HCT116 (cell line): ENCODE measurements around the gene SNX3. TPM values are rescaled to one million over a fixed set of nuclear protein-coding genes. Genes with fewer than 3 reads are reported as not detected.

ENCODE experiments used
- ATAC-seq: fragments of 200-7000 bp; cut with Tn5 transposase; 2 replicates; pipeline ENCODE4 v1.9.1; 2020; ENCODE audit warnings: mild to moderate bottlenecking, moderate library complexity
- BruUV-seq: library from RNA; stranded (reverse); fragments of 400-500 nt; replicated peaks from 2 replicates; lab custom pipeline; 2021; lab: Mats Ljungman, UMichigan
- CTCF ChIA-PET: fragments of 300-600 bp; sonication (Branson Sonifier 250); formaldehyde crosslinking; loops from one replicate; lab custom pipeline; 2021; ENCODE audit warnings: antibody characterized with exemption; lab: Charles Lee
- POLR2A ChIA-PET: fragments of 300-600, 350-600 bp; sonication (Branson Sonifier 250); formaldehyde crosslinking; loops from one replicate; lab custom pipeline; 2021; ENCODE audit warnings: antibody characterized with exemption; lab: Charles Lee
- RAD21 ChIA-PET, 2 experiments: fragments of 300-600 bp; sonication (Branson Sonifier 250); formaldehyde crosslinking; loops; one replicate each; lab custom pipeline; 2023; ENCODE audit warnings: low total read pairs in 2 of 2; ENCODE audit not compliant: uncharacterized antibody in 2 of 2, unreplicated experiment in 2 of 2, low non-redundant PET in 1 of 2; lab: Charles Lee
- DNase-seq: peaks from one replicate; pipeline ENCODE4 v3.0.0-alpha.2; 2010; ENCODE audit warnings: low read depth, low spot score
- H2AFZ ChIP-seq: fragments of 200-600 bp; shearing (Covaris generic), sonication (generic); 2 replicates; pipeline ENCODE4 v1.6.1; 2017; ENCODE audit warnings: low read depth, mixed run types, mixed read lengths, antibody characterized with exemption, low read length; ENCODE audit not compliant: poor library complexity, severe bottlenecking
- H3K27ac ChIP-seq: 2 replicates; pipeline ENCODE4 v1.5.1; 2012; ENCODE audit warnings: low read depth, low read length
- H3K27me3 ChIP-seq: fragments of 200-600 bp; sonication (generic); 2 replicates; pipeline ENCODE4 v1.6.1; 2016; ENCODE audit warnings: mixed run types, low read length, mixed read lengths; ENCODE audit not compliant: insufficient read depth
- H3K36me3 ChIP-seq, 2 experiments: fragments of 200-500 bp in 1 of 2; fragments of 200-600 bp in 1 of 2; sonication (Bioruptor generic) in 1 of 2; sonication (generic) in 1 of 2; 2 replicates each; pipeline versions ENCODE4 v1.5.1 to v1.6.1; 2014 to 2016; ENCODE audit warnings: low read length in 2 of 2, inconsistent platforms in 1 of 2, mixed read lengths in 1 of 2, mixed run types in 1 of 2; ENCODE audit not compliant: insufficient read depth in 2 of 2, control insufficient read depth in 1 of 2
- H3K4me1 ChIP-seq, 2 experiments: fragments of 200-600 bp in 1 of 2; sonication (generic) in 1 of 2; 2 replicates each; pipeline versions ENCODE4 v1.5.1 to v1.6.1; 2012 to 2017; ENCODE audit warnings: low read length in 2 of 2, inconsistent platforms in 1 of 2, mild to moderate bottlenecking in 1 of 2, mixed read lengths in 1 of 2, mixed run types in 1 of 2, moderate library complexity in 1 of 2; ENCODE audit not compliant: insufficient read depth in 2 of 2, control insufficient read depth in 1 of 2
- H3K4me2 ChIP-seq: fragments of 200-600 bp; sonication (generic); 2 replicates; pipeline ENCODE4 v1.6.1; 2017; ENCODE audit warnings: mixed run types, low read length, mixed read lengths
- H3K4me3 ChIP-seq, 2 experiments: fragments of 200-600 bp in 1 of 2; sonication (generic) in 1 of 2; replicated peaks in 1 of 2; 2 replicates each; pipeline ENCODE4 v1.5.1; 2011 to 2016; ENCODE audit warnings: low read length in 2 of 2, control low read depth in 1 of 2, low read depth in 1 of 2, mild to moderate bottlenecking in 1 of 2, mixed read lengths in 1 of 2, mixed run types in 1 of 2
- H3K79me2 ChIP-seq: fragments of 200-600 bp; sonication (generic); 2 replicates; pipeline ENCODE4 v1.6.1; 2017; ENCODE audit warnings: mild to moderate bottlenecking, mixed run types, low read length, moderate library complexity, mixed read lengths; ENCODE audit not compliant: insufficient read depth
- H3K9ac ChIP-seq: fragments of 200-600 bp; sonication (generic); 2 replicates; pipeline ENCODE4 v1.6.1; 2016; ENCODE audit warnings: low read length, mixed read lengths
- H3K9me2 ChIP-seq: fragments of 200-600 bp; sonication (generic), shearing (Covaris generic); 2 replicates; pipeline ENCODE4 v1.6.1; 2017; ENCODE audit warnings: mixed run types, mild to moderate bottlenecking, moderate library complexity; ENCODE audit not compliant: insufficient read depth
- H3K9me3 ChIP-seq, 2 experiments: fragments of 200-500 bp in 1 of 2; fragments of 200-600 bp in 1 of 2; sonication (Bioruptor generic) in 1 of 2; sonication (generic) in 1 of 2; 2 replicates each; pipeline ENCODE4 v1.6.1; 2014 to 2017; ENCODE audit warnings: low read length in 2 of 2, mixed read lengths in 2 of 2, inconsistent platforms in 1 of 2, low read depth in 1 of 2, mild to moderate bottlenecking in 1 of 2, mixed run types in 1 of 2, moderate library complexity in 1 of 2; ENCODE audit not compliant: control insufficient read depth in 1 of 2, insufficient read depth in 1 of 2
- H4K20me1 ChIP-seq: fragments of 200-600 bp; sonication (generic), shearing (Covaris generic); 2 replicates; pipeline ENCODE4 v1.6.1; 2017; ENCODE audit warnings: mixed run types, mild to moderate bottlenecking, moderate library complexity; ENCODE audit not compliant: insufficient read depth
- CBX3 ChIP-seq: IDR thresholded peaks from 2 replicates; pipeline ENCODE4 v1.6.1; 2012; ENCODE audit warnings: low read depth
- CEBPB ChIP-seq: IDR thresholded peaks from 2 replicates; pipeline ENCODE4 v1.6.1; 2012; ENCODE audit warnings: low read depth
- ELF1 ChIP-seq: IDR thresholded peaks from 2 replicates; pipeline ENCODE4 v1.6.1; 2012; ENCODE audit warnings: low read depth, borderline replicate concordance
- EZH2 ChIP-seq: fragments of 200-600 bp; sonication (generic); IDR thresholded peaks from 2 replicates; pipeline ENCODE4 v1.6.1; 2017; ENCODE audit warnings: antibody characterized with exemption, mixed run types
- ZBTB33 ChIP-seq: IDR thresholded peaks from 2 replicates; pipeline ENCODE4 v1.6.1; 2011; ENCODE audit warnings: mild to moderate bottlenecking, low read length, moderate library complexity; ENCODE audit not compliant: insufficient replicate concordance; ENCODE audit errors: extremely low read depth
- ZNF274 ChIP-seq: fragments of 200-500 bp; sonication (Bioruptor generic); IDR thresholded peaks from 2 replicates; pipeline ENCODE4 v1.6.1; 2014; ENCODE audit warnings: mild to moderate bottlenecking, low read depth, low read length, inconsistent platforms
- intact Hi-C: fragments of 100-400 bp; cut with micrococcal nuclease; formaldehyde crosslinking; loops from 2 replicates; pipeline ENCODE4 v1.10.0; 2022
- total RNA-seq: library from RNA; stranded (reverse); gene quantifications from one replicate; pipeline ENCODE4 v1.2.1, GENCODE V29; 2021; ENCODE audit not compliant: unreplicated experiment

SNX3 gene
- total RNA-seq, 1 experiment from 2014 or later = 111 TPM

- Histone ChIP-seq H3K79me2 (peaks cover 98% of the 10 kb centered on the region), H3K4me3 (no peak overlapping the region), H3K4me2 (no peak overlapping the region), H4K20me1 (0 out of 2 replicates have a peak, but pooled peaks cover under 1% of the 10 kb centered on the region), H2AFZ (no peak overlapping the region), H3K36me3 (peaks cover 0 to 2% of the 10 kb centered on the region in 2 experiments; a peak in 1 of 4 replicates), H3K4me1 (peaks cover 0 to 5% of the 10 kb centered on the region in 2 experiments; a peak in 2 of 4 replicates), H3K9me2 (no peaks in the 10 kb centered on the region), H3K27me3 (no peaks in the 10 kb centered on the region), H3K9ac (no peak overlapping the region), H3K9me3 (no peaks in the 10 kb centered on the region), H3K27ac (no peak overlapping the region)
- intact Hi-C loops = no loop called here
- no TSS peak for BruUV-seq
- DNase-seq (no peak), ATAC-seq (no peak)
- CTCF ChIA-PET = interaction anchor here (1.7 kb wide), 1 partner anchor 237 kb away, joined by 5 read pairs; no protein-coding TSS in a partner anchor
- RAD21 ChIA-PET = no interaction called here
- TF ChIP-seq CBX3 (no peak), ZNF274 (no peak), ELF1 (no peak), CEBPB (no peak), ZBTB33 (no peak), EZH2 (no peak)
- POLR2A ChIA-PET = no interaction called here
Measured at GRCh38 chr6:108254433-108255410, 6.1 kb downstream of the SNX3 start.
